HG02938 (cell line): ENCODE measurements around the gene CLCN1.
"Not testable (repeated sequence)": the region's sequence is repeated elsewhere in the genome, so short reads cannot be mapped to it uniquely, and the experiment has no call there.

Experiments used
- ATAC-seq: cut with Tn5 transposase; IDR thresholded peaks from one replicate; pipeline ENCODE4 v1.9.1; 2021; ENCODE audit warnings: mild to moderate bottlenecking, moderate library complexity; ENCODE audit not compliant: unreplicated experiment

The CLCN1 gene

DNA sequence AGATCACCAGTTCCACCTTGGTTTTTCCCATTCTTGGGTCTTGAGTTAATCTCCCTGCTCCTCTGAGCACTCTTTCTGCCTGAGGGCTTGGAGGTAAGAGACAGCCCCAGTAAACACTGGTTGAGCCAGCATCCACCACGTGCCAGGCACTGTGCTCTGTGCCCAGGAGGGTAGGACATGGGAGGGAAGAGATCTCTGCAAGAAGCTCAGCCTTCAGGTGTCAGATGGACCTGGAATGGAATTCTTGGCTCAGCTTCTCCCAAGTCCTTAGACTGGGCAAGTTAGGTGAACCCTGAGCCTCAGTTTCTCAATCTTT is 67.7 kb downstream of the CLCN1 start:
- no peak for ATAC-seq

DNA sequence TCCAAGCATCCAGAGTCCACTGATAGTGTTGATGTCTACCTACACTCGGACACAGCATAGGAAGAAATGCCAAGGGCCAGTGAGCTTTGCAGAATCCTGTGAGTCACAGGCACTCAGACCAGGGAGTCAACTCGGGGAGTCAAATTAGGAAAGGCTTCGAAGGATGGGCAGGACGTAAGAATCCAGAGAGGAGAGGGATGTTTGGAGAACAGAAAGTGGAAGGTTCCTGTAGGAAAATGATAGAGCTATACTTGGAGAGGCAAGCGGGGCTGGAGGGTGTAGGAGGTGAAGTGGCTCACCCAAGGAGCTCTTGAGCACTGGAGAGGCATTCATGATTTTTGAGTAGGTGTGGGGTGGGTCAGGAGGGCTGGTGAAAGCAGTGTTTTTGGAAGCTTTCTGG is 68.2 kb downstream of the CLCN1 start:
- ATAC-seq: no peak

DNA sequence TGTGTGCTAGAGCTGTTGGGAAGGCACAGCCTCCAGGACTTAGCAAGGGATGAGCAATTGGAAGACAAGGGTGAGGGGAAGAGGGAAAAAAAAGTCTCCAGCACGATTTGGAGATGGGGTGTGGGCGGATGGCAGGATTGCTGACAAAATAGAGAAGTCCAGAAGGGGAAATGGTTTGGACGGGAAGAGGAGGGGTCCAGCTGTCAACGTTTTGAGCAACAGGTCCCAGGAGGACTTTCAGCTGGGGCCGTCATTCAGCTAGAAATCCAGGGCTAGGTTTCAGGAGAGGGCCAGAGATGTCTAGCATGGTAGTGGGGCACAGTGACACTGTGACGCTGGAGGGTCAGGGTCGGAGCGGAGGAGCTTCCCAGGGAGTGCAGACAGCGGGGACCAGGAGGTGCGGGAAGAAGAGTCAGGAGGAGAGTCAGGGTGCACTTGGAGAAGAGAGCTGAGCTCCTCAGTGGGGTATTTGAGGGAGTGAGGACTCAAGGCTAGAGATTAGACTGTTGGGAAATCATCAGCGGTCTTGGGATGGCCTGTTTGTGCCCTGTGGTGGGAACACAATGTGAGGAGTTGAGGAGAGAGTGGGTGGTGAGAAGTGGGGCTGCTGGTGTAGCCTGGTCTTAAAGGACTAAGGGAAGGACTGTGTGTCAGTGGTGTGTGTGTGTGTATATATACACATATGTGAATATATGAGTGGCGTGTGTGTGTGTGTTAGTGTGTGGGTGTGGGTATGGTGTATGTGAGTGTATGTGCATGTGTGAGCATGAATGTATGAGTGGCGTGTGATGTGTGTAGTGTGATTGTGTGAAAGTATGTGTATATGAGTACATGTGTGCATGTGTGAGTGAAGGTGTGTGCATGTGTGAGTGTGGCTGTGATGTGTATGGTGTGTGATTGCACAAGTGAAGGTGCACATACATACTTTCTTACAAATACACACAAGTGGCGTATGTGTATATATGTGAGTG is 69.0 kb downstream of the CLCN1 start:
- ATAC-seq: no peak

GRCh38 chr7:143385891-143386781 is 70.2 kb downstream of the CLCN1 start:
- peak; percentile 45 for ATAC-seq

DNA sequence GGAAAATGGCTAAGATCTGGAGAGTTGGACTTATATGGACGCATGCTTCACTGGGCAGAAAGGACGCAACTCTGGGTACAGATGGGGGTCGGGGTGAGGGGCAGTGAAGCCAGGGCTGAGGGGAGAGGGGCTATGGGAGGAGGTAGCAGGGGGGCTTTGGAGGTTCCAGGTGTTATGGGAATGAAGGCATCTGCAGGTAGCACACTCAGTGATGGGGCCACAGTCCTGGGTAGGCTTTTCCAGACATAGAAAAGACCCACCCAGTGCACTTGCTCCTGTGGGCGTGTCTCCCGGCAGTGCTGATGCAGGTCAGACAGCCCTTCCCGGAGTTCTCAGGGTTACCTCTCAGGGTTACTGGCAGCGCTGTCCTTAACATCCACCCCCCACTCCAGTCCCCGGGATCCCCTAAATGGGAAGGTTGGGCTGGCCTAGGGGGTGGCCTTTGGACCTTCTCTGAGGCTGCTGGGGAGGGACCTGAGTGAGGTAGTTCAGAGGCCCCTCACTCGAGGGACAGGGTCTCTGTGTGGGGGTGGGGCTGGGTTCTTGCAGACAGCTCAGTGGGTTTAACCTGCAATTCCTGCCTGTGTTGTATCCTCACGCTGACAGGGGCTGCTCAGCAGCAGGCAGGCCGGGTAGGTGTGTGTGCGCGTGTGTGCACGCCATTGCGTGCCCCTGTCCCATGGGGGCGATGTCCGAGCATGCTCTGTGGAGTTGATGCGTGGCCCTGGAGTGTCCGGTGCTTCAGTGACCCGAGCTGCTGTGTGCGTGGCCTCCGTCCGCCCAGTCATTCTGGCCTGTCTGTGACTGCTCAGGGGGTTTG is 71.5 kb downstream of the CLCN1 start:
- ATAC-seq: no peak

DNA sequence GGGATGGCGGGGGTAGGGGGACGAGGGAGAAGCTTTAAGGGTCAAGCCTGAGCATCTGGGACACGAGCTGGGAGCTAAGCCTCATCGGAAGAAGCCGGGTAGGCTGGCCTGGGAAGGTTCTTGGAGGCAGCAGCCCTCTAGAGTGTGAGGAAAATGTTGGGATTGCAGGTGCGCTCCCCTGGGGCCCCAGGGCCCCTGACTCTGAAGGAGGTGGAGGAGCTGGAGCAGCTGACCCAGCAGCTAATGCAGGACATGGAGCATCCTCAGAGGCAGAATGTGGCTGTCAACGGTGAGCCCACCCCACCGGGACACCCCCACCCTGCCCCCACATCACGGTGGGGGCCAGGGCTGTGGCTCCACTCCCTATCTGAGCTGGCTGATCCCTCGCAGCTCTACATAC is 72.1 kb downstream of the CLCN1 start:
- no peak for ATAC-seq

- ATAC-seq: no peak
Observed at GRCh38 chr7:143388491-143389101, 72.7 kb downstream of the CLCN1 start.

- no peak for ATAC-seq
Observed at GRCh38 chr7:143389316-143390103, 73.6 kb downstream of the CLCN1 start.

- ATAC-seq: no peak
Observed at GRCh38 chr7:143390104-143390772, 74.3 kb downstream of the CLCN1 start.

DNA sequence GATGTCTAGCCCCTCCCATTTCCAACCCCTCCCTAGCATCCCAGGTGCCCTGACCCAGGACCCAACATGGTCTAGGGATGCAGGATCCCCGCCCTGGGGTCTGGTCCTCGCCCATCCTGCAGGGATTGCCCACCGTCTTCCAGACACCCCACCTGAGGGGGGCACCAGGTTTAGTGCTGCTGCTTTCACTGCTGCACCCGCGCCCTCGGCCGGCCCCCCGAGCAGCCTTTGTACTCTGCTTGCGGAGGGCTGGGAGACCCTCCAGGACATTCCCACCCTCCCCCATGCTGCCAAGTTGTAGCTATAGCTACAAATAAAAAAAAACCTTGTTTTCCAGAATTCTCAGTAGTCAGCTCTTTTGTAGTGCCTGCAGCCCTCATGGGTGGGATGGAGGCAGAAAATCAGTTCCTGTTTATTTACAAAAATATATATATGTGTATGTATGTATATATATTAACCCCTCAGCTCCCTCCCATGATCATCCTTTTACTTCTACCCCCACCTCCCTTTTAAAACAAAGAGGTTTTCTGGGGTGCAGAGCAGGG is 74.9 kb downstream of the CLCN1 start:
- ATAC-seq: no peak

GRCh38 chr7:143391462-143392404 is 75.8 kb downstream of the CLCN1 start:
- ATAC-seq: no peak

- not testable (repeated sequence) for ATAC-seq
Observed at GRCh38 chr7:143392427-143392826, 76.5 kb downstream of the CLCN1 start.

- no peak for ATAC-seq
Observed at GRCh38 chr7:143392875-143393266, 77.0 kb downstream of the CLCN1 start.

DNA sequence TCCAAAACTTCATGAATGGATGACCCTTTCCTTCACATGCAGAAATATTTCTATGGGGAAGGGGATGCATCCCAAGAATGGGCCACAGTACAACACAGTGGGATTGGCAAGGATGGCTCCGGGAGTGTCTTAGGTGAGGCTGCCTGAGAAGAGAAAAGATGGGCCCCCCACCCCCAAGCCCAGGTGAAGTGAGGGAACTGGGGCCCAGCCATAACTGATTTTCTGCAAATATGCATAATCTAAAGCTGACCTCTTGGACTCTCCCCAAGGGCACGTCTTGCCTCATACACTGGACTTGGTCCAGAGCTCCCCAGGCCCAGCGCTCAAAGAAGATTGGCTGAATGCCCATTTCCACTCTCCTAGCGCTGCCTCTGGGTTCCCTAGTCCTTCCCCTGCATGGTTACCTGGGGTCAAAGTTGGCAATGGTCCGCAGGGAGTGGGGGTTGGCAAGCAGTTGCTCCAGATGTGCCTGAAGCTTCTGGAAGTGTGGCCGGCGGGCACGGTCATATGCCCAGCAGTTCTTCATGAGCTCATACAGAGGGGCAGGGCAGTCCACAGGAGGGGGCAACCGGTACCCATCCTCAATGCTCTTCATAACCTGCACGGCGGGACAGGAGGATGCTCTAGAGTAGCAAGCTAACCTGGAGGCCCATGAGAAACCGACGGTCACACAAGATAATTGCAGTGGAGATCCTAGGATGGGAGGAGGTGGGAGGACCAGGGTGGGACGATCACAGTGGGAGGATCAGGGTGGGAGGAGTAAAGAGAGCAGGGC is 77.5 kb downstream of the CLCN1 start:
- no peak for ATAC-seq

DNA sequence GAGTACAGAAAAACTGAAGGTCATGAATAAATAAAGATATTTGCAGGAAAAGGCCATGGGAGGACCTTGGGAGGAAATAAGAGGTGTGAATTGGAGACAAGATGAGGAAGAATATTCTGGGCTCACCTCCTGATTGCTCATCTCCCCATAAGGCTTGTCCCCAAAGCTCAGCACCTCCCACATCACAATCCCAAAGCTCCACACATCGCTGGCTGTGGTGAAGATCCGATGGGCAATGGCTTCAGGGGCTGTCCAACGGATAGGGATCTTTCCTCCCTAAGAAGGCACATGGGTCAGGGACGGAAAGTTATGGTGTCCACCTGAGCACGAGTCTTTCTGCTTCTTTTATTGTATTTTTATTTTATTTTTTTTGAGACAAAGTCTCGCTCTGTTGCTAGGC is 78.2 kb downstream of the CLCN1 start:
- no peak for ATAC-seq

GRCh38 chr7:143394777-143395176 is 78.9 kb downstream of the CLCN1 start:
- no peak for ATAC-seq
